Umbilical cord (tissue), 2 donors: ENCODE results near the gene DNALI1. TPM values are rescaled to one million over a fixed set of nuclear protein-coding genes. Genes with fewer than 3 reads are reported as not detected.

ENCODE experiments used
- DNase-seq: peaks from one replicate; pipeline ENCODE4 v3.0.0-alpha.2; 2015; ENCODE audit warnings: low spot score
- total RNA-seq: library from RNA; depleted of rRNA; stranded (reverse); fragments of >200 nt; gene quantifications from one replicate; pipeline ENCODE4 v1.2.3, GENCODE V29; 2014; ENCODE audit warnings: low replicate concordance; ENCODE audit not compliant: insufficient read depth

DNALI1 gene
- total RNA-seq, 1 donor from 2014 or later, result 2.9 TPM

DNA sequence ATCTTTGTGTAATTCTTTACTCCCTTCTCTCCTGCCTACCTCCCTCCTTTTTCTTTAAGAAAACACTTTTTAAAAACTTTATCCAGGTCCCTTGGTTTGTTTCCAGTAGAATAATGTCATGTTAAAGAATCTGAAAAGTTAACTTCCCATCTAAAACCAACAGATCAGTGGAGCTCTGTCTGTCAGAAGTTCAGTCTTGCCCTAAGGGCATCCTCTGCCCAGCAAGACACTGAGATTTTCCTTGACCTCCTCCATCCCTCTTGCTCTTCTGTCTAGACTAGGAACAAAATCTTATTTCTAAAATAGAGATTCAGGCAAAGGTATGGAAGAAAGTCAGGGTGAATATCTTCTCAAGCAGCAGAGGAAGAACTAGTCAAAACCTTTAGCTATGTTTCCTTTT lies 44.7 kb downstream of the DNALI1 start:
- no peak for DNase-seq

DNA sequence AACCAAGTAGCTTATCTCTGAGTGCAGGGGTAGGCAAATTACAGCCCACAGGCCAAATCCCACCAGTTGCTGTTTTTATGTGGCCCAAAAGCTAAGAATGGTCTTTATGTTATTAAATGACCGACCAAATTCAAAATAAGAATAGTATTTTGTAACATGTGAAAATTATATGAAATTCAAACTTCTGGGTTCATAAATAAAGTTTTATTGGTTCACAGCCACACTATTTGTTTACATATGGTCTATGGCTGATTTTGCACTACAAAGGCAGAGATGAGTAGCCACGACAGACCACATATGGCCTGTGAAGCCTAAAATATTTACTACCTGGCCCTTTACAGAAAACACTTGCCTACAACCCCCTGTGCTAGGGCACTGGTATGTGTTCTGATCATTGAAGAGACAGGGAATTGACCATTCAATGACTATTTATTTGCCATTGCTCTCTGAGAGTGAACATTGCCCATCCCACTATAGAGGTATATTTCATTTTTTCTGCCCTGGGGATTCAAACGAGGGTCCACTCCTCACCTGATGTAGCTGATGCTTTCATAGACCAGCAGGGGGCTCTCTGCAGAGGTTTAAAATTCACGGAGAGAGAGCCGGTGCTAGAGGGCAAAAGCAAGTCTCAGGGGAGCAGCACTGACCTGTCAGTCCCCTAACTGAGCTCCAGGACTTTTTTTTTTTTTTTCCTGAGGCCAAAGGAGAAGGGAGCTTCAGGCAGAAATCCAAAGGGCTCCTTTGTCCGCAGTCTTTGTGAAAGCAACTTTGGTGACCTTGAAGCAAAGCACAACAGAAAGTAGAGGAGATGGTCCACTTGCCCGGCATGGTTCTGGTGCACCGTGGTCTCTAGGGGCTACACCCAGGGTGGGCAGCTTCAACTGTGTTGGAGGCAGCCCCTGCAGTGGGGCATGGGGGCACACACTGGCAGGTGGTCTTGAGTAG lies 46.3 kb downstream of the DNALI1 start:
- peak; percentile 38 for DNase-seq

DNA sequence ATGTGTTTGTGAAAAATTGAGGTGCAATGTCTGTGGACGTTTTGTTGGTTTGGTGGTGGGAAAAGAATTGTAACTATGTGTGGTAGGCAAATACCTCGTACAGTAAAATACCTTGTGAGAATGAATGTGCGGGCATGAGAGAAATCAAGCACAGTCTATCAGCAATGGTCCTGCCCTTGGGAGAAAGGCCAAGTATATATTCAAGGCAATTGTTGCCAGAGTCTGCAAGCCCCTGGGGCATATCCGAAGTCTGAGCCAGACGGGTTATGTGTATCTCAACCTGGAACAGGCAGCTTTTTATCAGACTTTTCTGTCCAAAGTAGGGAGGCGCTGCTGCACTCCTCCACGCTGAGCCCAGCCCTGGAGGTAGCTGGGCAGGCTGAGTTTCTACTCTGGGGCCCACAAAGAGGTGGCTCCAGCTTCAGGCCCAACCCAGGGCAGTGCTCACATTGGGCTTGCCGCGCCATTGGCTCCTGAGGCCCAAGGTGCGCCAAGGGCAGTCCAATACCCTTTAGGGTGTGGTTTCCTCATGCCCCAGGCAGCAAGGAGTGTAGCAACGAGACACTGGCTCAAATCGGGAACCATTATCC lies 48.4 kb downstream of the DNALI1 start:
- no peak for DNase-seq

DNA sequence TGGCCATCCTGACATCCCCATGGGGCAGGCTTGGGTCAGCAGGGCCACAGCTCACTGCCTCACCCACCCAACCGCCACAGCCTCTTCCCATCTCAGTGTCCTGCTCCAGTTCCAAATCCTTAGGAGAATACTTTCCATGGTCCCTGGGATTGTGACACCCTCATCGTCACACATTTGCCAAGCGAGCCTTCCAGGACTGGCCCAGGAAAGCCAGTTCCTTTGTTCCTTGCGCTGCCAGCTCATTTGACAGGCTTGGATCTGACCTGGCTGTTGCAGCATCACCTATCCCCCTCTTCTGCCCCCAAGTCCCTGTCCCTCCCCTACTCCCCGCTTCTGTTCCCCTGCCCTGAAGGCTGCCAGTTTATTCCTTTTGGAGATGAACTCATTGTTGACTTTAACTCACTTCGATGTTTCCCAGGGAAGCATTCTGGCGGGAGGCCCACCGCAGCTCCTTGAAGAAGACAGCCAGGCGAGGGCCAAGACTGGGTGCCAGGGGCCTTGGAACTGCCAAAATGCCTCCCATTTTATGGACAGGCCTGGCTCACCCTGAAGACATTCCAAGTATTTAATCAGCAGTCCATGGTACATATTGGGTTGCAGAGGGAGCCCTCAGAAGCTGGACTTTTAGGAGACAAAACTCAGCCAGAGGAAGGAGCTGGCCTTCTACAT lies 49.2 kb downstream of the DNALI1 start:
- peak; percentile 9 for DNase-seq

DNA sequence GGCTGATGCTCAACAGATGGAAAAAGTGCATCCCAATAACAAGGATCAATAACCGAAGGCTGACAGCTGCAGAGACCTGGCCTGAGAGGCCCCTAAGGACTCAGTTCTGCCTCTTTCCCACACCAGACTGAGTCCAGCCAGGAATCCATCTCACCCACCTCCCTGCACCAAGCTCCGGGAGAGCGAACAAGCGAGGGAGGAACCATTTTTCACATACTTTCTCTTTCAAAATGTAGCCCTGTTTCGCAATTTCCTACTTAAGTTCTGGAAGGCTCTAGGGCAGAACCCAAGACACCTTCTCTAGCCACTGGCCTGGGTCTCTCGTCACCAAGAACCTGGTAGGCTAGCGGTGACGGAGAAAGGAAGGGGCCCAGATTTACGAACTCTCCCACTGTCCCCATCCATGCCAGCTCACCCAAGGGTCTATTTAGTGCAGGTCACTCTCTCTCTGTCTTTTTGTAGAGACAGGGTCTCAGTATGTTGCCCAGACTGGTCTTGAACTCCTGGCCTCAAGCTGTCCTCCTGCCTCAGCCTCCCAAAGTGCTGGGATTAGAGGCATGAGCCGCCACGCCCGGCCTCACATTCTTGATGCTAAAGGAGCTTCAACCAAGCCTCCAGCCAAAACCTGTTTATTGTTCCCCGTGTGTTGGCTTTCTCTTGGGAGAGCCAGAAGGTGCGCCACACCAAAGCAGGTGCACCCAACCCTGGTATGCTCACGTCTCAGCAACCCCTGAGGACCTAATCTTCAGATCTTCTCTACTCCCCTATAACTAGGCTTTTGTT lies 49.9 kb downstream of the DNALI1 start:
- peak; percentile 24 for DNase-seq

DNA sequence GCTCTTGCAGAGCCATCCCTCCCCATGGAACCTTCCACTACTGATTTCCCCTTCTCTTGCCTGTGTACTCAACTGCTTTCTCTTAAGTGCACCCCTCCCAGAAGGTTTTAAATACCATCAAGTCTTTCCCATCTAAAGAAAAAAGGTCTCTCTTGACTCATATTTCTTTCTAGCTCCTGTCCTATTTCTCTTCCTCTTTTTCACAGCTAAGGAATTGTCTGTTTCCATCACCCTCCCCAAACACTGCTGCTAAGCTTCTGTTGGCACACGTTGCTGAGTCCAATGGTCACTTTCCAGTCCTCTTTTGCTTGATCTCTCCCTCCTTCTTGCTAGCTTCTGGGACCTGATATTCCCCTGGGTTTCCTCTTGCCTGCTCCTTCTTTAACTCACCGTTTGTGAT lies 52.3 kb downstream of the DNALI1 start:
- DNase-seq, result no peak

DNA sequence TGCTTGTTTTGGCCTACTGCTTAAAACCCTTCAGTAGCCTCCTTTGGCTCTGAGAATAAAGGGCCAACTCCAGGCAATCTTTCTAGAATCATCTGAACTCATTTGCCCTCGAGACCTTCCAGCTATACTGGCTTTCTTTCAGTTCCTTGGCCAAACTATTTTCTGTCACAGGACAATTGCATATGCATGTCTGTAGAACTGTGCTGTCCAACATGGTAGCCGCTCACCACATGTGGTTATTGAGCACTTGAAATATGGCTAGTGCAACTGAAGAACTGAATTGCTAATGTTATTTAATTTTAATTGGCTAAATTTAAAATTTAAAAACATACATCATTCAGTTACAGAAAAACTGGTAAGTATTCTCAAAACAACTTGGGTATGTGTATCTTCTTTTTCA lies 53.3 kb downstream of the DNALI1 start:
- DNase-seq, result no peak

DNA sequence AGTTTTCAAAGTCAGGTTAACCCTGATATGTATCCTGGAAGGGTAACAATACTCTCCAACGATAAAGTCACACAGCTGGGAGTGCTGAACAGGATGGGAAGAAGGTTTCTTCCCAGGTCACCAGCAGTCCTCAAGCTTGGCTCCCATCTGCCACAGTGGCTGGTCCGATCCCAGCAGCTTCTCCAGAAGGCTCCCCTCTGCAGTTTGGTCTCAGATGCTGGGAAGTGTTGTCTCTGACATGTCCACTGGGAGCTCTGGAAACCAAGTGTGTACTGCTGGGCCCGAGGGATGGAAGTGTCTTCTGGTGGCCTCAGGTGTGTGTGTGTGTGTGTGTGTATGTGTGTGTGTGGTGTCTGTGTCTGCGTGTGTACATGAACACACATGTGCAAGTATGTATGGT lies 55.4 kb downstream of the DNALI1 start:
- DNase-seq, result no peak

DNA sequence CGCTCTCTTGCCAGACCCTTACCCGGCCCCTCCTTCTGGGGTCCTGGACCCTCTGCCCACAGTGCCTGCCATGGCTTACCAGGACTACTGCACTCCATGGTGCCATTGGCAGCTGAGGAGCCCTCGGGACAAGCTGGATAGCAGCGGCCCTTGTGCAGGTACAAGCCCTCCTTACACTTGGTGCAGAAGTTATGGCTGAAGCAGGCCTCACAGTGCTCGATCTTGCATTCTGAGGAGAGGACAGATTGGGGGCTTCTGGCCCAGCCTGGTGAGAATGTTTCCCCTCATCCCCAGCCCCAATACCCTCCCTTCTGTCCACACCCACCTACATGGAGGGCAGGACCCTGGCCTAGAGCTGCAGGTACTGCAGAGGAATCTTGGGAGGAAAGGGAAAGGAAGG lies 57.4 kb downstream of the DNALI1 start:
- DNase-seq, result no peak

DNA sequence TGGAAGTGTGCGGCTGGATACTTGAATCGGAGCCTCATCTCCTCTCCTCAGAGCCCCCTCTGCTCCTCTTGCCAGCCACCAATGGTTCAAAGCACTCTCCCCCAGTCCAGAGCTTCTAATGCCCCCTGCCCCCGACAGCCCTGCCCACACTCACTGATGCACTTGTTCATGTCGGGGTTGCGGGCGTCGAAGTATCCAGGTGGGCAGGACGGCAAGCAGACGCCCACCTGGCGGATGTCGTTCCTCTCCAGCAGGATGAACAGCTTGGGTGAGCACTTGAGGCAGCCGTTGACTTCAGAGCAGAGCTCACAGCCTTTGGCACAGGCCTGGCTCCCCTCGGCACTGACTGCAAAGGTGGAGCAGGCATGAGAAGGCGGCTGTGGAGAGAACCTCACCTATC lies 59.6 kb downstream of the DNALI1 start:
- DNase-seq, result no peak

Other genes with a start within 250 kb of the DNALI1 start
- gene ZC3H12A, start 82.4 kb upstream of the DNALI1 start, total RNA-seq, result 4.1 TPM
- 57.8 TPM for gene MEAF6, start 42.2 kb upstream of the DNALI1 start, total RNA-seq
- 11.1 TPM for gene SNIP1, start 2.6 kb upstream of the DNALI1 start, total RNA-seq
- gene GNL2, start 39.0 kb downstream of the DNALI1 start, total RNA-seq, result 48.9 TPM
- 0.24 TPM for gene RSPO1, start 78.0 kb downstream of the DNALI1 start, total RNA-seq
- gene CDCA8, start 135.6 kb downstream of the DNALI1 start, total RNA-seq, result not detected
- 21.2 TPM for gene EPHA10, start 208.2 kb downstream of the DNALI1 start, total RNA-seq
- 1.7 TPM for gene MANEAL, start 236.9 kb downstream of the DNALI1 start, total RNA-seq